ENCODE data around the gene ARHGEF3.

ARHGEF3 gene

DNA sequence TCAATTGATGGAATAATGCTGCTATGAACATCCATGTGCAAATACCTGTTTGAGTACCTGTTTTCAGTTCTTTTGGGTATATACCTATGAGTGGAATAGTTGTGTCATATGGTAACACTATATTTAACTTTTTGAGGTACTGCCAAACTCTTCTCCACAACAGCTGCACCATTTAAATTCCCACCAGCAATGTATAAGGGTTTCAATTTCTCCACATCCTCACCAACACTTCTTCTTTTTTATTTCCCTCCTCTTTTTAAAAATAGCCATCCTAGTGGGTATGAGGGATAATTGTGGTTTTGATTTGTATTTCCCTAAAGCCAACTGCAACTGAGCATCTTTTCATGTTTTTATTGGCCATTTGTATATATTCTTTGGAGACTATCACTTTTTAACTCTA, 31.3 kb upstream of the ARHGEF3 start:
- Histone ChIP-seq H3K27me3 (ENCODE audit: control insufficient read depth, insufficient read depth, low read length) (no peaks in the 10 kb centered on the region), H3K4me2 (ENCODE audit: low read length) (no peak overlapping the region), H3K9ac (ENCODE audit: low read depth, low read length) (no peak overlapping the region), H3K9me3 (replicated peaks; ENCODE audit: low read length) (no peaks in the 10 kb centered on the region), H3K36me3 (ENCODE audit: insufficient read depth, low read length) (no peaks in the 10 kb centered on the region), H3K4me1 (ENCODE audit: control insufficient read depth, insufficient read depth, low read length) (peaks cover 12% of the 10 kb centered on the region), H3K4me3 (ENCODE audit: low read length) (no peak overlapping the region)

- Histone ChIP-seq H3K4me2 (ENCODE audit: low read length) (no peak overlapping the region), H3K4me3 (ENCODE audit: low read length) (no peak overlapping the region), H3K9me3 (replicated peaks; ENCODE audit: low read length) (no peaks in the 10 kb centered on the region), H3K27me3 (ENCODE audit: control insufficient read depth, insufficient read depth, low read length) (no peaks in the 10 kb centered on the region), H3K4me1 (ENCODE audit: control insufficient read depth, insufficient read depth, low read length) (peaks cover 12% of the 10 kb centered on the region), H3K36me3 (ENCODE audit: insufficient read depth, low read length) (no peaks in the 10 kb centered on the region), H3K9ac (ENCODE audit: low read depth, low read length) (no peak overlapping the region)
Measured at GRCh38 chr3:56831572-56831971, 29.8 kb upstream of the ARHGEF3 start.

GRCh38 chr3:56830884-56831283, 29.1 kb upstream of the ARHGEF3 start:
- H3K4me2 ChIP-seq (ENCODE audit: low read length) = no peak overlapping the region
- no peak overlapping the region for H3K4me3 ChIP-seq (ENCODE audit: low read length)
- H3K36me3 ChIP-seq (ENCODE audit: insufficient read depth, low read length) = no peaks in the 10 kb centered on the region
- H3K9me3 ChIP-seq (replicated peaks; ENCODE audit: low read length) = no peaks in the 10 kb centered on the region
- H3K9ac ChIP-seq (ENCODE audit: low read depth, low read length) = no peak overlapping the region
- H3K4me1 ChIP-seq (ENCODE audit: control insufficient read depth, insufficient read depth, low read length) = peaks cover 5% of the 10 kb centered on the region
- no peaks in the 10 kb centered on the region for H3K27me3 ChIP-seq (ENCODE audit: control insufficient read depth, insufficient read depth, low read length)

- no peak overlapping the region for H3K9ac ChIP-seq (ENCODE audit: low read depth, low read length)
- no peak overlapping the region for H3K4me3 ChIP-seq (ENCODE audit: low read length)
- peaks cover 3% of the 10 kb centered on the region for H3K27me3 ChIP-seq (ENCODE audit: control insufficient read depth, insufficient read depth, low read length)
- H3K4me2 ChIP-seq (ENCODE audit: low read length) = no peak overlapping the region
- H3K4me1 ChIP-seq (ENCODE audit: control insufficient read depth, insufficient read depth, low read length) = no peaks in the 10 kb centered on the region
- no peaks in the 10 kb centered on the region for H3K36me3 ChIP-seq (ENCODE audit: insufficient read depth, low read length)
- H3K9me3 ChIP-seq (replicated peaks; ENCODE audit: low read length) = no peaks in the 10 kb centered on the region
Measured at GRCh38 chr3:56829533-56829932, 27.8 kb upstream of the ARHGEF3 start.

- Histone ChIP-seq H3K9ac (ENCODE audit: low read depth, low read length) (no peak overlapping the region), H3K4me3 (ENCODE audit: low read length) (no peak overlapping the region), H3K27me3 (ENCODE audit: control insufficient read depth, insufficient read depth, low read length) (peaks cover 3% of the 10 kb centered on the region), H3K4me2 (ENCODE audit: low read length) (no peak overlapping the region), H3K4me1 (ENCODE audit: control insufficient read depth, insufficient read depth, low read length) (no peaks in the 10 kb centered on the region), H3K36me3 (ENCODE audit: insufficient read depth, low read length) (no peaks in the 10 kb centered on the region), H3K9me3 (replicated peaks; ENCODE audit: low read length) (no peaks in the 10 kb centered on the region)
Measured at GRCh38 chr3:56826831-56827722, 25.3 kb upstream of the ARHGEF3 start.

DNA sequence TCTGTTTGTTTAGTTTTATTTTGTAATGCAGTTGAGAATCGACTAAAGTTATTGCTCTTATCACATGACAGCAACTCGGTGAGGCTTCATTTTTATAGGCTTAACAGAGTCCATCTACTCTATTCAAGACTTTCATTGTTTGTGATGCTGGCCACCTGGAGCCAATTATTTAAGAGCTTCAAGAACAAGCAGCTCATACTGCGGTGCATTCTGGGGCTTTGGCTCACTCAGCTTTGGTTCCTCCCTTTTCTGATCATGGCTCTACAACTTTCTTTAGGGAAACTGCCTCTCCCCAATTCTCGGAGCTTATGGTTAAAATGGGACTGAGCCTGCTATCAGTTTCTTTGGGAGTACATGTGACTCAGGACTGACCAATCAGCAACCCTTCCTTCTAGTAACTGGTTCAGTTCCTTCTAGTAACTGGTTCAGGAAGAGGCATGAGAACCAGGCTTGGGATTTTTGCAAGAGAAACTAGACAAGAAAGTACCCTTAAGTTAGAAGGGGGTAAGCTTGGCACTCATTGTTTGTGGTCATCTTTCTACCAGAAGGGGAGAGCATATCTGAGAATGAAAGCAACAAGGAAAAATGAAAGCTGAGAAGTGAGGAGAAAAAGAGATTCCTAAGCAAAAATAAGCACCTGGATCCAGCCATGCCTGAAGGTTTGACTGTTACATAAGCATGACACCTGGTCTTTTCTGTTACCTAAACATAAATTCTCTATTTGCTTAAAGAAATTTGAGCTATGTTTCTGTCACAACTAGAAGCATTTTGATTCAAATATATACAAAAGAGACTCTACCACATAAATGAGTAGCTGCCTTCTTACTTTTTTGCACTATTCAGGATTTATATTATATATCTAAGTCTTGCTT, 24.1 kb upstream of the ARHGEF3 start:
- H3K9me3 ChIP-seq (replicated peaks; ENCODE audit: low read length) = no peaks in the 10 kb centered on the region
- H3K9ac ChIP-seq (ENCODE audit: low read depth, low read length) = no peak overlapping the region
- H3K4me1 ChIP-seq (ENCODE audit: control insufficient read depth, insufficient read depth, low read length) = no peaks in the 10 kb centered on the region
- no peak overlapping the region for H3K4me3 ChIP-seq (ENCODE audit: low read length)
- H3K4me2 ChIP-seq (ENCODE audit: low read length) = no peak overlapping the region
- no peaks in the 10 kb centered on the region for H3K36me3 ChIP-seq (ENCODE audit: insufficient read depth, low read length)
- H3K27me3 ChIP-seq (ENCODE audit: control insufficient read depth, insufficient read depth, low read length) = peaks cover 3% of the 10 kb centered on the region

DNA sequence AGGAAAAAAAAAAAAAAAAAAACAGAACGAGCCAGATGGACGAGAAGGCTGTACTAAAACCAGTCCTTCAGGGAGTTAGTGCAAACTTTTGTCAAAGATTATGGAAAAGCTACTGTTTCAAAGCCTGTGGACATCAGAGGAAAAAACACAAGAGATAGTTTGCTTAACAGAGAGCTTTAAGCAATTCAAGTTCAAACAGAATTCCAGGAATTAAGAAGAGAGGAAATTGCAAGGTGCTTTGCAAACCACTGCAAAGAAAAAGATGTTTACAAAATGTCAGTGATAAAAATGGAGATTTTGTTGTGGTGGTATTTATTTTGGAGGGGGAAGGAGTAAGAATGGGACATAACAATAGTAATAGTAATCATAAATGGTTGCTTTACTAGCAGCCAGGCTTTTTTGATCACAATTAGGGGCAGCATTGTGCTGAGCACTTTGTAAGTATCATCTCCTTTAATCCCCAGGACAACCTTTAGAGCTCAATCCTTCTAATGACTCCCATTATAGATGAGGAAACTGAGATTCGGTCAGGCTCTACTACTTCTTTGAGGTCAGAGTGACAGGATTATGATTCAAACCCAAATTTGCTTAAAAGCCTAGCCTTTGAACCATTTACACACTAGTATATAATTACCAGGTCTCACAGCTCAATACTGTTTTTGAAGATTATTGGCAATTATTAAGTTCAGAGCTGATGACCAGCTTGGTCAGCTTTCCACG, 22.4 kb upstream of the ARHGEF3 start:
- Histone ChIP-seq H3K4me3 (ENCODE audit: low read length) (no peak overlapping the region), H3K9ac (ENCODE audit: low read depth, low read length) (no peak overlapping the region), H3K9me3 (replicated peaks; ENCODE audit: low read length) (no peaks in the 10 kb centered on the region), H3K4me1 (ENCODE audit: control insufficient read depth, insufficient read depth, low read length) (no peaks in the 10 kb centered on the region), H3K27me3 (ENCODE audit: control insufficient read depth, insufficient read depth, low read length) (peaks cover 3% of the 10 kb centered on the region), H3K4me2 (ENCODE audit: low read length) (no peak overlapping the region), H3K36me3 (ENCODE audit: insufficient read depth, low read length) (no peaks in the 10 kb centered on the region)

DNA sequence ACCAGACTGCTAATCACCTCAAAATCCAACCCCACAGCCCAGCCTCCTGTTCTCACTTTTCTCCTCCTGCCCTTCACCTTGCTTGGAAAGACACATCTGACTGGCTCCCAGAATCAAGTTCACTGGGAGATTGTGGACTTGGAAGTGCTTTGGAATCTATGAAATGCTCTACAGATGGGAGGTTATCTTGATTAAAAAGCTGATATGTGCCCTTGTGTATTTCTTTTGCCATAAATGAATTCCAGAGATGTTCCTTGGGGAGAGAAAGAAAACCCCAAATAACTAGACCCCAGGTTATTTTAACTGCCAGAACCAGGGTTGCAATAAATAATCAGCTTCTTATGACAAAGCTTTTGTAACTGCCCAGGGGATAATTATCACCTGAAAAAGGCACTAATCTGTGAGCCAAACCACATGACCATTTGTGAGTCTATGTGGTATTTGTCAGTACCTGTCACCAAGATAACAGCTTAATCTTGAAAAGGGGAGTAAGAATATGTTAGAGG, 21.7 kb upstream of the ARHGEF3 start:
- no peaks in the 10 kb centered on the region for H3K36me3 ChIP-seq (ENCODE audit: insufficient read depth, low read length)
- H3K4me3 ChIP-seq (ENCODE audit: low read length) = no peak overlapping the region
- H3K9ac ChIP-seq (ENCODE audit: low read depth, low read length) = no peak overlapping the region
- H3K4me1 ChIP-seq (ENCODE audit: control insufficient read depth, insufficient read depth, low read length) = no peaks in the 10 kb centered on the region
- H3K9me3 ChIP-seq (replicated peaks; ENCODE audit: low read length) = no peaks in the 10 kb centered on the region
- H3K4me2 ChIP-seq (ENCODE audit: low read length) = no peak overlapping the region
- H3K27me3 ChIP-seq (ENCODE audit: control insufficient read depth, insufficient read depth, low read length) = peaks cover 3% of the 10 kb centered on the region

DNA sequence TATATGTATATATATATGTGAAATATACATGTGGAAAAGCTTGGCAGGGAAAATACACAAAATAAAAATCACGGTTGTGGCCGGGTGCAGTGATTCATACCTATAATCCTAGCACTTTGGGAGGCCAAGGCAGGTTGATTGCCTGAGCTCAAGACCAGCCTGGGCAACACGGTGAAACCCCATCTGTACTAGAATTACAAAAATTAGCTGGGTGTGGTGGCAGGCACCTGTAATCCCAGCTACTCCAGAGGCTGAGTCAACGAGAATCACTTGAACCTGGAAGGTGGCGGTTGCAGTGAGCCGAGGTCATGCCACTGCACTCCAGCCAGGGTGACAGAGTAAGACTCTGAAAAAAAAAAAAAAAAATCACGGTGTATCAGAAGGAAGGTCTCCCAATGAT, 20.8 kb upstream of the ARHGEF3 start:
- Histone ChIP-seq H3K27me3 (ENCODE audit: control insufficient read depth, insufficient read depth, low read length) (peaks cover 3% of the 10 kb centered on the region), H3K4me3 (ENCODE audit: low read length) (no peak overlapping the region), H3K9me3 (replicated peaks; ENCODE audit: low read length) (no peaks in the 10 kb centered on the region), H3K4me1 (ENCODE audit: control insufficient read depth, insufficient read depth, low read length) (no peaks in the 10 kb centered on the region), H3K36me3 (ENCODE audit: insufficient read depth, low read length) (no peaks in the 10 kb centered on the region), H3K9ac (ENCODE audit: low read depth, low read length) (no peak overlapping the region), H3K4me2 (ENCODE audit: low read length) (no peak overlapping the region)

GRCh38 chr3:56819016-56819809, 17.5 kb upstream of the ARHGEF3 start:
- Histone ChIP-seq H3K27me3 (ENCODE audit: control insufficient read depth, insufficient read depth, low read length) (peaks cover 4% of the 10 kb centered on the region), H3K4me1 (ENCODE audit: control insufficient read depth, insufficient read depth, low read length) (no peaks in the 10 kb centered on the region)

More at GRCh38 chr3:56819016-56819809, 17.5 kb upstream of the ARHGEF3 start:
- no peak overlapping the region for H3K9ac ChIP-seq (ENCODE audit: low read depth, low read length)
- no peak overlapping the region for H3K4me2 ChIP-seq (ENCODE audit: low read length)
- no peak overlapping the region for H3K4me3 ChIP-seq (ENCODE audit: low read length)
- H3K9me3 ChIP-seq (replicated peaks; ENCODE audit: low read length) = no peaks in the 10 kb centered on the region
- no peaks in the 10 kb centered on the region for H3K36me3 ChIP-seq (ENCODE audit: insufficient read depth, low read length)

Measured in skeletal muscle satellite cell (primary cell).